D341Med (cell line): ENCODE measurements around the gene TAOK1.
"Not testable (repeated sequence)": the region's sequence is repeated elsewhere in the genome, so short reads cannot be mapped to it uniquely, and the experiment has no call there.

Source experiments
- DNase-seq: peaks from one replicate; pipeline ENCODE4 v3.0.0; 2012; ENCODE audit warnings: low spot score

The TAOK1 gene

DNA sequence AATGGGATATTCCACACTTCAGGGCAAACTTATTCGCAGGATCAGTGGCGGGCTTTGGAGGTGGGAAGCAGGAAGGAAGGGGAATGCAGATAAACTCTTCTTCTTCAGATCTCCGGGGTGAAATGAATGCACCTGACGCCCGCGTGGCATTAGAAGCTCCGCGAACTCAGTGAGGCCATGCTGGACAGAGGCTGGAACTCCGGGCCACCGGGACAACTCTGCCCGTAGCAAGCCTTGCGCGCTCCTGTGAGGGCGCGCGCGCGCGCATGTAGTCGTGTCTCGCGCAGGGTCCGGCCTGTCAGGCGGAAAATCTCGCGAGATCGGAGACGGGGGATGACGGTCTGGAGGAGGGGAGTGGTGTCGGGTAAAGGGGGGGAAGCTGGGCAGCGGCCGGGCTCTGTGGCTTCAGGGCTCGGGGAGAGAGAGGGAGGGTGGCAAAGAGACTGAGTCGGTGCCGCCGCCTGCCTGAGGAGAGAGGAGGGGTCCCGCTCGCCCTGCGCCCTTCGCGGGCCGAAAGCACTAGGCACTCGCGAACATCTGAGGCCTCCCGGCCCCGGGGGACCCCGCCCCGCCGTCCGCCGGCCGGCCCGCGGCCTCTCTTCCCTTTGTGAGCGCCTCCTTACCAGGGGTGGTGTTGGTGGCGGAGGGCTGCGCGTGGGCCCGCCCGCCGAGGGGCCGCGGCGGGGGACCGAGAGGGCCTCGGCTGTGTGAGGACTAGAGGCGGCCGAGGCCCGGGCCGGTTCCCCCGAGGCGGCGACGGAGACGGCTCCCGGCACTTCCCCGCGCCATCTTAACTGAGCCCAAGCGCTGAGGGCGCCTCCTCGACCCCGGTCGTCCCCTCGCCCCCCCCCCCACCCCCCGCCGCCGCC is at the start of gene TAOK1:
Gene TAOK1, plus strand, starts transcription at position 382 of the 869 bp plus-strand sequence. CDS start 61,186 bp downstream, outside the sequence.
- DNase-seq = peak; percentile 100

DNA sequence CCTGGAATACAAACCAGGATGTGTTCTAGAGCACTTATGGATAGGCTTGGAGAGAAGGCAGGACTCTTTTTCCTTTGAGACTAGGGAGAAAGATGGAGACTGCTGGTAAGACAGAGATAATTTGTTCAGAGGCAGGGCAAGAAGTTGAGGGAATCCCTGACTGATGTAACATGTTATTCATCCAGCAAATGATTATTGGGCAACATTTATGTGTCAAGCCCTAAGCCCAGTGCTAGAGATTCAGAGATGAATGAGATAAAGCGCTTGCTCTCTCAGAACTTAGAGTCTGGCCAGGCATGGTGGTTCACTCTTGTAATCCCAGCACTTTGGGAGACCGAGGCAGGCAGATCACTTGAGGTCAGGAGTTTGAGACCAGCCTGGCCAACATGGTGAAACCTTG is 48.4 kb upstream of the TAOK1 start:
- no peak for DNase-seq

DNA sequence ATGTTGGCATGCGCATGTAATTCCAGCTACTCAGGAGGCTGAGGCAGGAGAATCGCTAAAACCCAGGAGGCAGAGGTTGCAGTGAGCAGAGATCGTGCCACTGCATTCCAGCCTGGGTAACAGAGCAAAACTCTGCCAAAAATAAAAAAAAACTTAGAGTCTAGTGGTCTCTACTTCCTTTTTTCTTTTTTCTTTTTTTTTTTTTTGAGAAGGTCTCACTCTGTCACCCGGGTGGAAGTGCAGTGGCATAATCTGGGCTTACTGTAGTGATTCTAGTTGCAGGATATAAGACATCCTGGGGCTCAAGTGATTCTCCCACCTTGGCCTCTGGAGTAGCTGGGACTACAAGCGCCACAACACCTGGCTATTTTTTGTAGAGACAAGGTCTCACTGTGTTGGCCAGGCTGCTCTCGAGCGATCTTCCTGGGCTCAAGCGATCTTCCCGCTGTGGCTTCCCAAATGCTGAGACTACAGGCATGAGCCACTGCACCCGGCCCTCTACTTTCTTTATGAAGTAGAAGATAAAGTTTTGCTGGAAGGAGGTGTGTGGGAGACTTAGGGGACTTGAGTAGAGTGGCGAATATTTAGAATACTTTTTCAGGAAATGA is 47.9 kb upstream of the TAOK1 start:
- DNase-seq = no peak

DNA sequence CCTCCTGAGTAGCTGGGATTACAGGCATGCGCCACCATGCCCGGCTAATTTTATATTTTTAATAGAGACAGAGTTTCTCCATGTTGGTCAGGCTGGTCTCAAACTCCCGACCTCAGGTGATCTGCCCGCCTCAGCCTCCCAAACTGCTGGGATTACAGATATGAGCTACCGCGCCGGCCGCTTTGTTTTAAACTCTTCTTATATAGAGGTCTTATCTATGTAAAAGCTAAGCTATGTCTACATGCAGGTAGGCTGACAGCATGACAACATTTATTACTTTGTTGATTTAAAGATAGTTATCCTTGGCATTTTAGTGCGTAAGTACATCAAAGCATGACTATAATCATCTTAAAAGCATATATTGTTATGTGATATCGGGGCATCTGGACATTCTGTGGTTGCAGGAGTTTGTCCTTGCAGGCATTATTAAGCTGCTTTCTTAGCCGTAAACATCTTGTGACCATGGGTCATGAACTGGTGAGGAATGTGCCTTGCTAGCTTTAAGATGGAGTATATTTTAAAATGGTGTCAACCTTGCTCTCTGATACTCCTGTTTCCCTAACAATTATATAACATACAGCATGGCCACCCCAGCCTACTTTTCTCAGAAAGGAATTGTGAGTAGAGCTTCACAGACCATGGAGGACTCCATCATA is 45.8 kb upstream of the TAOK1 start:
- DNase-seq = no peak

DNA sequence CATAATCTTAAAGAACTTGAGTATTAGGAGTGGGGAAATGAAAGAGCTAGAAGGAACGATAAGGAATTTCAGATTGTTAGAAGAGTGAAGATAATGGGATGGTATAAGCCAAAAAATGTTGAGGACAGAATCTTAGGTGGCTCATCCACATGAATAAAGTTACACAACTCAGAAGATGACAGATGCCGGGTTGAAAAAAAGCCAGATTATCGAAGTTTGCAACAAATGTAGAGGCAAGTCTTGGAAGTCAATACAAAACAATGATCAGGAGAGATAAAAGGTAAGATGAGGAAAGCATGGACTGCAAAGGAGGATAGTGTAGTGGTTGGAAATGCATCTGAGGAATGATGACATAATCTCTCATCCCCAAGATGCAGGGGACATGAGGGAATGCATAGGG is 45.1 kb upstream of the TAOK1 start:
- no peak for DNase-seq

DNA sequence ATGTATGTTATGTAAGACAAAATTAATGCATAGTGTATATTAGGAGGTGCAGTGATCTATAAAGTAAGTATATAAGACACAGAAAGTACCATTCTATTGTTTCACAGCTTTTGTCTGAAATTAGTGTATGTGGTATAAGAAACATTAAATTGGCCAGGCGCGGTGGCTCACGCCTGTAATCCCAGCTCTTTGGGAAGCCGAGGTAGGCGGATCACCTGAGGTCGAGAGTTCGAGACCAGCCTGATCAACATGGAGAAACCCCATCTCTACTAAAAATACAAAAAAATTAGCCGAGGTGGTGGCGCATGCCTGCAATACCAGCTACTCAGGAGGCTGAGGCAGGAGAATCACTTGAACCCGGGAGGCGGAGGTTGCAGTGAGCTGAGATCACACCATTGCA is 44.7 kb upstream of the TAOK1 start:
- not testable (repeated sequence) for DNase-seq

DNA sequence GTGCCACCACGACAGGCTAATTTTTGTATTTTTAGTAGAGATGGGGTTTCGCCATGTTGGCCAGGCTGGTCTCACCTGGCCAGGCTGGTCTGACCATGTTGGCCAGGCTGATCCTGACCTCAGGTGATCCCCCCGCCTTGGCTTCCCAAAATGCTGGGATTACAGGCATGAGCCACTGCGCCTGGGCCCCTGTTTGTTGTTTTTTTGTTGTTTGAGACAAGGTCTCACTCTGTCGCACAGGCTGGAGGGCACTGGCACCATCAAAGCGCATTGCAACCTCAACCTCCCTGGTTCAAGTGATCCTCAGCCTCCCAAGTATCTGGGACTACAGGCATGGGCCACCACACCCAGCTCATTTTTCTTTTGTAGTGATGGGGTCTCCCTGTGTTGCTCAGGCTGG is 43.7 kb upstream of the TAOK1 start:
- DNase-seq = no peak

DNA sequence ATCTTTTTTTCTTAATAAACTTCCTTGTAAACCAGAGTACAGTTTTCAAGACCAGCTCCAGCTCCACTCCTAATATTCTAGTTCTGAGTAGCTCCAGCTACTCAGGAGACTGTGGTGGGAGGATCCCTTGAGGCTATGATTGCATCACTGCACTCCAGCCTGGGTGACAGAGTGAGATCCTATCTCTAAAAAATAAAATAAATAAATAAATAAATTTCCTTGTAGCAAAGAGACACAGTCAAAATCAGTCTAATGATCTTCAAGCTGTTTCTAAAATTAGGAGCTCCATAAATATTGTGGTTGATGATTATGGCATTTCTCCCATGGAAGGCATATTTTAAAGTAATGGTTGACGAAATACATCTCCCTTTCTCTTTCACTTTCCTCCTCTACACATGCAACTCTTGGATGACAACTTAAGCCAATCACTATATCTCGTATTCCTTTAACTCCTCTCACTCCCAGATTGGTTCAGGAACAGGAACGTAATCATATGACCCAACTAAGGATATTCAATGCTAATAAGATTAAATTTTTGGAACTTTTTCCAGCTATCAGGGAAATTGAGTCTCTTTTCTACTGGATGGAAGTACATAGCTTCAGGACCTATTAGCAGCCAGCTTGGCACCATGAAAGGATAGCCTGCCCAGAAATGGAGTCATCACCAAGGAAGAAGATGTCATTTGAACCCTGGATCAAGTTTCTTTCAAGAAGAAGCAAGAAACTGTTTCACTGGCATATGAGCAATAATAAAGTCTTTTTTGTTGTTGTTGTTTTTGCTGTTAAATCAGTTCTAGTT is 42.1 kb upstream of the TAOK1 start:
- no peak for DNase-seq

DNA sequence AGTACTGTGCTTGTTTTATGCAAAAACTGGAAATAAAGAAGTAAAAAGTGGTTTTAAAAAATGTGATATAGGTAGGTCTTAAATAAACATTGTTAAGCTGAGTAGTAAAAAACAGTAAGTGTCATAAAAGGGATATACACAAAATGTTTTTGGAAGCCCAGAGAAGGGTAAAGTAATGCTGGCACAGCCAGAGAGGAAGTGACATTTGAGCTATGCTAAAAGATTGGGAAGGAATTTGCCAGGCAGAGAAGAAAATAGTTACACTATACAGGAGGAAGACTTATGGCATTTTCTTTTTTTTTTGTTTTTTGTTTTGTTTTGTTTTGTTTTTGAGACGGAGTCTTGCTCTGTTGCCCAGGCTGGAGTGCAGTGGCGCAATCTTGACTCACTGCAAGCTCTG is 40.8 kb upstream of the TAOK1 start:
- DNase-seq = no peak

DNA sequence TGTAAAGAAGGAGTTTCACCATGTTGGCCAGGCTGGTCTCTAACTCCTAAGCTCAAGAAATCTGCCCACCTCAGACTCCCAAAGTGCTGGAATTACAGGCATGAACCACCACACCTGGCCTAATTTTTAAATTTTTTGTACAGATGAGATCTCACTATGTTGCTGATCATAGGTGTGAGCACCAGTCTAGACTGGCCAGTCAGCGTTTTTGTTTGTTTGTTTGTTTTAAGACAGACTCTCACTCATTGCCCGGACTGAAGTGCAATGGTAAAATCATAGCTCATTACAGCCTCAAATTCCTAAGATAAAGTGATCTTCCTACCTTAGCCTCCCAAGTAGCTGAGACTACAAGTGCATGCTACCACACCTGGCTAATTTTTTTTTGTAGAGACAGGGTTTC is 38.0 kb upstream of the TAOK1 start:
- no peak for DNase-seq

DNA sequence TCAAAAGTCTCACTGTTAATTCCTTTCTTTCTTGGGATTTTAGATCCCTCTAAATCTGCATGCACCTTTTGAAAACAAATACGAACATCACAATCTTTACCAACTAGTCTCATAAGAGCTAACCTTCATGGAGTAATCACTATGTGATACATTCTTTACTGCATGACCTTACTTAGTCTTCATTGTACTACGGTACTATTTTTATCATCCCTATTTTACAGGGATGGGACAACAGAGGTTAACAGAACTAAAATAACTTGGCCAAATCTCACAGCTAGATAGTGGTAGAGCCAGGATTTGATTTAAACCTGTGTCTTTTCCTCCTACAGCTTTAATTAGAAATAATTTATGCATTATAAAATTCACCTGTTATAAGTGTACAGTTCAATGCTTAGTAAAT is 32.9 kb upstream of the TAOK1 start:
- no peak for DNase-seq

DNA sequence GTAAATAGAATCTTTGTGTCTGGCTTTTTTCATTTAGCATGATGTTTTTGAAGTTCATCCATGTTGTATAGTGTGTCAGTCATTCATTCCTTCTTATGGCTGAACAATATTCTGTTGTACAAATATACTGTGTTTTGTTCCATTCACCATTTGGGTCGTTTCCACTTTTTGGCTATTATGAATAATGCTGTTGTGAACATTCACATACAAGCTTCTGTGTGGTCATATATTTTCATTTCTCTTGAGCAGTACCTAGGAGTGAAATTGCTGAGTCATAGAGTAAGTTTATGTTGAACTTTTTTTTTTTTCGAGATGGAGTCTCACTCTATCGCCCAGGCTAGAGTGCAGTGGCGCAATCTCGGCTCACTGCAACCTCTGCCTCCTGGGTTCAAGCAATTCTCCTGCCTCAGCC is 32.3 kb upstream of the TAOK1 start:
- DNase-seq = no peak

DNA sequence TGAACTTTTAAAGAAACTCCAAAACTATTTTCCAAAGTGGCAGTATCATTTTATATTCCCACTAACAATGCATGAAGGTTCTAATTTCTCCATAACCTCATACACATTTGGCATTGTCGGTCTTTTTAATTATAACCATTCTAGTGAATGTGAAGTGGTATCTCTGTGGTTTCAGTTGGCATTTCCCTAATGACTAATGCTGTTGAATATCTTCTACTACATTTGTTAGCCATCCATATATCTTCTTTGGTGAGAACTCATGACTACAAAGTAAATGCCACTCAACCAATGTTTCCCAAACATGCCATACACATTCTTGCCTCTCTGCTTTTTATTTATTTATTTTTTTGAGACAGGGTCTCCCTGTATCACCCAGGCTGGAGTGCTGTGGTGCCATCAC is 31.7 kb upstream of the TAOK1 start:
- no peak for DNase-seq

DNA sequence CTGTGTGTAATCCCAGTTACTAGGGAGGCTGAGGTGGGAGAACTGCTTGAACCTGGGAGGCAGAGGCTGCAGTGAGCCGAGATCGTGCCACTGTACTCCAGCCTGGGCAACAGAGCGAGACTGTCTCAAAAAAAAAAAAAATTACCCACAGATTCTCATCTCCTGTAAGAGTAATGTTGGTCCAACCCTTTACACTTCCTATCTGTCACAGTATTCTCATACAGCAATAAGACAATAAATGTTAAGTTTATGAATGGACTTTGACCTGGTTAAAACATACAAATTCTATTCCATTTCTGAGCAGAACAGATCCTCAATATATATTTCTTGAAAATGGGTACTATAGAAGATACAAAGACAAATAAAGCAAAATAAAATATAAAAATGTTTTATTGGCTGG is 30.4 kb upstream of the TAOK1 start:
- DNase-seq = no peak

DNA sequence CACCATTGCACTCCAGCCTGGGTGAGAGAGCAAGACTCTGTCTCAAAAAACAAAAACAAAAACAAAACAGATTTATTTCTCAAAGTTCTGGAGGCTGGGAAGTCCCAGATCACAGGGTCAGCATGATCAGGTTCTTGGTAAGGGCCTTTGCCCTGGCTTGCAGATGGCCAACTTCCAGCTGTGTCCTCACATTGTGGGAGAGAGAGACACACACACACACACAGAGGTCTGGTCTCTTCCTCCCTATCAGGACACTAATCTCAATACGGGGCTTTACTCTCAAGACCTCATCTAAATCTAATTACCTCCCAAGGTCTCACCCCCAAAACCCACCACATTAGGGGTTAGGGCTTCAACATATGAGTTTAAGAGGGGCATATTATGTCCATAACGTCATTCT is 26.4 kb upstream of the TAOK1 start:
- DNase-seq = no peak

DNA sequence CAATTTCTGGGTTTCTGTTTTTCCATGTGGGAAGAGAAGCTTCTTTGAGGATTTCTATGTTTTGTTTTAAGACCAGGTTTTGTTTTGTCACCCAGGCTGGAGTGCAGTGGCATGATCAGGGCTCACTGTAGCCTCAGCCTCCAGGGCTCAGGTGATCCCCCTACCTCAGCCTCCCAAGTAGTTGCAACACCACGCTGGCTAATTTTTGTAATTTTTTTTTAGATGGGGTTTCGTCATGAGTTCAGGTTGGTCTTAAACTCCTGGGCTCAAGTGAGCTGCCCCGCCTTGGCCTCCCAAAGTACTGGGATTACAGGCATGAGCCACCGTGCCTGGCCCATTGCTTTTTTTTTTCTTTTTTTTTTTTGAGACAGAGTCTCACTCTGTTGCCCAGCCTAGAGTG is 25.5 kb upstream of the TAOK1 start:
- no peak for DNase-seq

DNA sequence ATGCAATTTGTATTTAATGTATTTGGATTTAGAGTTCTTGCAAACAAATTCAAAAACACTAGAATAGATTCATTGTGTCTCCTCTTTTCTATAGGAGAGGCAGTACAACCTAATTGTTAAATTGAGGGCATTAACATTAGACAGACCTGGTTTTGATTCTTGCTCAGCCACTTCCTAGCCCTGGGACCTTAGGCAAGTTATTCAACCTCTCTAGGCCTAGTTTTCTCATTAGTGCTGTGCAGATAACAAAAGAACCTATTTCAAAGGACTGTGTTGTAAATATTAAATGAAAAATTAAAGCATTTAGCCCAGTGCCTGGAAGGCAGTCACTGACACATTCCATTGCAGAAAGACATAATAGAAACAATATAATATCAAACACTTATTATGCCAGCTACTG is 22.0 kb upstream of the TAOK1 start:
- no peak for DNase-seq

DNA sequence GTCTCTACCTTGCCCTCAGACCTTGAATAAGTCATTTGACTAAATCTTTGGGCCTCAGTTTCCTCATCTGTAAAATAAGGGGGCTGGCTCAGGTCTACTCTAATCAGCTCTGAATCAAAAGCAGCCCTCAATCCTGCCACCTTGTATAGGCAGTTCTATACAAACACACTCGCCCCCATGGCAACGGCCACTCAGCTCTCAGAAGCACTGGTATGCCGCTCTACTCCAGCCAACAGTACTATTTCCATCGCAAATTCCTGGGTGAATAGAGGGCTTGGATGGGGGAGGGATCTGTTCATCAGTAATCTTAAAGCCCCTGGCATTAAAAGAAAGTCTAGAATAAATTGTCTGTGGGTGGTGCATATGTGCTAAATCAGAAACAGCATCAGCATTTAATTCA is 21.2 kb upstream of the TAOK1 start:
- no peak for DNase-seq

DNA sequence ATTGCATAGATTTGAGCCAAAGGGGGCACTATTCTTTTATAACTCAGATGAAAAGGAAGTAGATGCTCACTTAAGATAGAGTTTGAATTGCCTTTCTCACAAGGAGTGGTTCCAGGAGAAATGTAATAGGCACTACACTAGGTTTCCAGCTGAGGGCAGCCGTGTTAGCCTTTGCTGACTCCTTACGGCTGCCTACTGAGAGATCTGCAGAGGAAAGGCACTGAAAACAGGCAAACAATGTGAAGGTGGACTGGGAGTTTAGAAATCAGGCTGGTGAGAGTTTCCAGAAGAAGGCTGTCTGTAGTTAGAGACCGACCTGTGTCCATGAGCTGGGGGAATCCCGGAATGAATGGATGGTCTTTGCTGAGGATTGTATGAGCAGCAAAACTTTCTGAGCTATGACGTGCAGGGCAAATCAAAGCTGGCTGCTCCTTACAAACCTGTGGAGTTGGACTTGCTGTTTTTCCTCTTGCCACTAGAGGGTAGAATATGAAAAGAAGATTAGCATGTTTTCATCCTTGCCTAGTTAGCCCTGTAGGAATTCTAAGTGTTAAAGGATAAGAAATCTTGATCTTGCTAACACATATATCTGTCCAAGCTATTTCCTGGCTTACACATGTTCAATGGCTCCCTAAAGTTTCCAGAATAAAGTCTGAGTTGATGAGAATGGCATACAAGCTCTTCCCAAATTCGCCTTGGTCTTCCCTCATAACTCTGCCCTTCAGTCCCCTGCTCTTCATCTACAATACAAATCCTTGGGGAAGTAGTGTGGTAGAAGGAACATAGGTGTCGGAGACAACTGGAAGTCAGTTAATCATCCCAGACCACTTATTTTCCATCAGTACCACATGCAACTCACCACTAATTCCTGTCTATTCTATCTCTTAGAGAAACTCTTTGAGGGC is 20.1 kb upstream of the TAOK1 start:
- DNase-seq = peak; percentile 82

DNA sequence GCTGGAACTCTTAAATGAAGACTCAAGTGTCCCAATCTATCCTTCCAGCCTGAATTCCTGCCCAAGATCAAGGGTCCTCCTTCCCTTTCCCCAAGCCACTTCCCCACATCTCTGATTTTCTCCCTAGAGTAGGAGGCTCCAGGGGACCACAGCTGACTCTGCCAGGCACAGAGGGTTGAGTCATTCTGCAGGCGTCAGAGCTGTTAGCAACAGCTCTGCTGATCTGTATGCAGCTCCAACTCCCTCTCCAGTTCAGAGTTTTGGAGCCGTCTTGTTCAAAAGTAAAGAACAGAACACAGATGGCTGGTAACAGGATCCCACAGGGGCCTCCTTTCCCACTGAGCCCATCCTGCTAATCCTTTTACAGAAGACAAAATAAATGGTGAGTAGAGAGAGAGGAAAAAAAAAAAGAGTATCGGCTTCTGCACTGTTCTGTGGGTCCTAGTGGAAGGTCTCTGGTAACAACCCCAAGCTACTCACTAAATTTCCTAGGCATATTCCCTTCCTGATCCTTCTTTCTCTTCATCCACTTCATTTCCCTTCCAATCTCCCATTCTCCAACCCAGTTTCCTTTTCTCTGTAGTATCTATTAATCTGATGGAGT is 13.4 kb upstream of the TAOK1 start:
- peak; percentile 64 for DNase-seq

DNA sequence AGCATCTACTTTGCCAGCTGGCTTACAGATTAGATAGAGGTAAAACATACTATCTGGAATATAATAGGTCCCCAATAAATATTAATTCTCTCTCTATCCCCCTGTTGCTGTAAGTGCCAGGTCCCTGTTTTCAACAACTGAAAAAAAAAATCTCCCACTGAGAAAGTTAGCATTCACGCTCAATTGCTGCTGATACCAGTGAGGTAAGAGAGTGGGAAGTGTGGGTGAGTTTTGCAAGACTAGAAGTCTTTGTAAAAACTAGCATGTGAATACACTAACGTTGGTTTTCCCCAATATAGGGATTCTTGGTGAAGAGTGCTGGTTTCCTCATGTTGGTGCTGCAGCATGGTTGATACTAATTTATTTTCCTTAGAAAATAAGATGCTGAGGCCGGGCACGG is 11.7 kb upstream of the TAOK1 start:
- no peak for DNase-seq
